Stimulated activated CD4-positive, alpha-beta T cell treated with anti-CD3 and anti-CD28 coated beads, Interleukin-15, amount 100 ng/mL, for 48 hours (primary cell): ENCODE data around the gene NCOR2.

Experiments
- DNase-seq, 2 donors: peaks; one replicate each; pipeline ENCODE4 v3.0.0-alpha.2; 2020; ENCODE audit warnings: low read depth in 2 of 2

Gene NCOR2

GRCh38 chr12:124527861-124528561, 39.4 kb downstream of the NCOR2 start:
- DNase-seq, result no peak

GRCh38 chr12:124525927-124526692, 41.3 kb downstream of the NCOR2 start:
- no peak for DNase-seq

DNA sequence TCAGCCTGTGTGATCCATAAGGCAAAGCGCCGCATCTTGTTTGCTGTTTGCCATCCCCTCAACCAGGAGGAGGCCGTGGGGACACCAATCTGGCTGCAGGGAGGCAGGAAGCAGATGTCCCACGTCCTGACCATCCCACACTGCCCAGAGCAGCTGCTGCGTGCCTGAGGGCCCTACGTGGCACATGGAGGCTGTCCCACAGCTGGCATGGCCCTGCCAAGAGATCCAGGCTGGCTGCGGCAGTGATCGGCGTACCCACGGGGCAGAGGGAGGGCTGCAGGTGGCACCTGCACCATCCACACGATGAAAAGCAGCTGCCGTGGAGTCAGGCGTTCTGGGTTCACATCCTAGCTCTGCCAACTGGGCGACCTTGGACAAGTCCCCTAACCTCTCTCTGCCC, 42.0 kb downstream of the NCOR2 start:
- no peak for DNase-seq

DNA sequence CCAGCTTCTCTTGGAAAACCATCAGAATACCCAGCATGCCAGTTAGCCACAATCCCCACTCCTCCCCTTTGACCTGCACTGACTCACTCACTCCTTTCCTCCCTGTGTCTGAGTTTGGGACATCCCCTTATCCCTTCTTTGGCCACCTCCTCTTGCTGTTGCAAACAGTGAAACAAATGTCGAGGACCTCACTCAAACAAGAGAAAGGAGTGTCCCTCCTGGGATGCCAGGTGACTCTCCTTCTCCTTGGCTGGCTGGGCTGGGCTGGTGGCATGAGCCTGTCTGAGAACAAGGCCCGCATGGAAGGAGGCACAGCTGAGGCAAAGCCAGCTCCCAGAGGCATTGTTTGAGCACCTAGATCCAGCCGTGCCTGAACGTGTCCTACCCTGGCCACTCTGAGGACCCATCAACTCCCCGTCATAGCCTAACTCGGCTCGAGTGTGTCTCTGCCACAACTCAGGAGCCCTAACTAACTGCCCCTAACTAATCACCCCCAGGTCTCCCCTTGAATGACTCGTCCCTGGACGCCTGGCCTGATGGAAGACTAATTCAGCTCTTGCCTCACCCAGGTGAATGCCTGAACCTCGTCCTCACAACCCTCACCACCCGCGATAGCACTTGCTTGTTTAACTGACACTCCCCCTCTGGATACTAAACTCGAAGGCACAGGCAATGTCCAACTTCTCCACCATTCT, 43.0 kb downstream of the NCOR2 start:
- DNase-seq, result no peak

DNA sequence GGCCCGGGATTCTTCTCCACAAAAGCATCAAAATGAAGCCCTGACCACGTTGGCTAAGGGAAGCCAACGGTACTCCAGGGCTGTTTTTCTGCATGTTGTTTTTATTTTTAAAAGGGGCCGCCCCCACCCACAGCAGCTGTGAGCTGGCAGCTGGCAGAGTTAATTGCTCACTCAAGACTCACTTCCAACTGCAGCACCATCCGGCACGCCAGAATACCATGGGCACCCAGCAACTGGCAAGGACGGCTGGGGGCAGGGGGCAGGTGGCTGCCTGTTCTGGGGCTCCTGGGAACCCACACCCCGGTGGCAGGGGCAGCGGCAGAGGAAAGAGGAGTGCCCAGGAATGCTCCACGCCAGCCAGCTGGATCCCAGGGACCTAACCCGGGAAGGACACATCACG, 44.3 kb downstream of the NCOR2 start:
- DNase-seq, result peak in 1 of 2 donors; percentile 10

DNA sequence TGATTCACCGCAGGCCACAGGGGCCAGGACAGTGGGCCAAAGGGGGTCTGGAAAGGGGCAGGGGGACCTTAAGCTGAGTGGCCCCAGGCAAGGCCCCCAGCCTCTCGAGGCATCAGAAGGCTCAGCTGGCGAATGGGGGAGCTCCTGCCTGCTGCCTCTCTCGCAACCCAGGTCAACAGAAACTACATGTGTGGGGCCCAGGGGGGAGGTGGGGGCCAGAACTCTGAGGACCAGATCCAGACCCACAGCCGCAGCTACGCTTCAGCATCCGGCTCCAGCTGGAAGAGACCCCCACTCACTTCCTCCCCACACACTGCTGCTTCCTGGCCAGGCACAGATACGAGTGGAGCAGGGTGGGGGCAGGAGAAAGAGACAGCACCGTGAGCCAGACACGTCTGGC, 46.5 kb downstream of the NCOR2 start:
- DNase-seq, result no peak

DNA sequence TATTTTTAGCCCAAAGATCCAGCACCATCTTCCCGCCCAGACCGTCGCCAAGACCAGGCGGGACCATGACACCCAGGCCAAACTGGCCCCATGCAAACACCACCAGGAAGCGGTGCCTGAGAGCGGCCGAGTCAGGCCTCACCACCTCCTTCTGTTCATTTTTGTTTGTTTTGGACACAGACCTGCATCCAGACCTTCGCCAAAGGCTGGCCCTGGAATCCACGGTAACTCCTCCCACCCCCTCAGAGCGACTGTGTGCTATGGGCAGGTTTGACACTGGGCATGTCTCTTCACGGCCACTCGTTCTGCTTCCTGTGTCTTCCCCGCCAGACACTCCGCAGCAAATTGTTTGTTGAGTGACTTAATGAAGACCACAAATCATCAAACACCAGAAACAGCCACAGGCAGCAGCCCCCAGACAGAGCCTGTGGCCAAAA, 47.1 kb downstream of the NCOR2 start:
- no peak for DNase-seq

- no peak for DNase-seq
Observed at GRCh38 chr12:124519746-124520145, 47.7 kb downstream of the NCOR2 start.

GRCh38 chr12:124518051-124518932, 49.1 kb downstream of the NCOR2 start:
- no peak for DNase-seq
